ENCODE measurements around the gene FAM151B. TPM values are rescaled to one million over a fixed set of nuclear protein-coding genes. Genes with fewer than 3 reads are reported as not detected.

The FAM151B gene
- total and polyA plus RNA-seq, 10 of the 15 experiments (the other 5 are each of a cell fraction or from before 2014, with no cell fraction given) = 0.05 to 0.79 (median 0.22) TPM

DNA sequence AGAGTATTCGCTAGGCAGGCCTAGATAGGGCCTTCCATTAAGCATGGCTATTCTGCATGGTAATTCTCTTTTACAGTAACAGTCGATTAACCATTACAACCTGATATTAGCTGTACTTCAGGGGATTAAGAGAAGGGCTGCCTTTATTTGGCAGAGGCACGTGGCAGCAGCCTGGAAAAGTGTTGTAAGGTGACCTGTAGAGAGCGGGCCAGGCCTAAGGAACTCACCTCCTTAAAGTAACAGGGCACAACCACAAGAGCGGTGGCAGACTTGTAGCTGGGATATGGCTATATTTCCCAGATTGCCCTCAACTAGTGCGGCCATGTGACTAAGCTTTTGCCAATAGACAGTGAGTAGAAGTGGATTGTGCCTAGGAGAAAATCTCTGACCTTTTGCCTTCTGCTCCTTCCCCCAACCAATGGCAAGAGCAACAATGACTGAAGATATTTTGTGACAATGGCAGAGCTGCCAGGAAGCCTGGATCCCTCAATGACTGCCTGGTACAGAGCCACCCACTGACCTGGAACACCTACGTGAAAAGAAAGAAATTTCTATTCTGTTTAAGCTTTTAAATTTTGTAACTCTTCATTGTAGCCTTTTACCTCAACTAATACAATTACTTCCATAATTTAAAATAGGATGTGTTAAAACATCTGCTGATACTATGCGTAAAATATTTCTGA is 101.1 kb downstream of the FAM151B start:
- SMC1A ChIA-PET (ENCODE audit: uncharacterized antibody, unreplicated experiment) = no interaction called here
- no TSS peak for BruUV-seq (replicated peaks)
- no peak for FAIRE-seq
- Histone ChIP-seq H3K4me2 (ENCODE audit: control insufficient read depth, insufficient read depth) (no peak overlapping the region), H4K20me1 (ENCODE audit: control insufficient read depth, insufficient read depth) (no peaks in the 10 kb centered on the region), H3K79me2 (ENCODE audit: control insufficient read depth, insufficient read depth, low read length) (no peaks in the 10 kb centered on the region), H3K36me3 (ENCODE audit: control insufficient read depth in 2 of 2, insufficient read depth in 2 of 2, low read length in 1 of 2) (no peaks in the 10 kb centered on the region), H3K27ac (ENCODE audit: control insufficient read depth, insufficient read depth) (no peak overlapping the region), H3K9ac (ENCODE audit: control insufficient read depth, insufficient read depth, low read length) (no peak overlapping the region), H2AFZ (ENCODE audit: control insufficient read depth, low read depth, low read length) (no peak overlapping the region), H3K4me3 (no peak overlapping the region), H3K9me3 (replicated peaks; ENCODE audit: control insufficient read depth, insufficient read depth, low read length) (no peaks in the 10 kb centered on the region), H3K27me3 (replicated peaks in 1 of 2; ENCODE audit: control insufficient read depth in 2 of 2, insufficient read depth in 2 of 2, low read length in 1 of 2) (no peaks in the 10 kb centered on the region), H3K4me1 (ENCODE audit: control insufficient read depth, insufficient read depth, low read length) (no peaks in the 10 kb centered on the region)
- ATAC-seq = no peak
- 73% methylated on average over 8 of the region's 8 CpGs for WGBS (ENCODE audit: insufficient coverage, insufficient replicate concordance, low lambda C conversion rate, missing lambda C conversion rate)
- CTCF ChIA-PET = no interaction called here
- intact Hi-C loops (cut with micrococcal nuclease; ENCODE audit: unreplicated experiment) (no loop called here), in situ Hi-C loops (cut with MboI) (no loop called here)
- POLR2A ChIA-PET = no interaction called here
- no peak for DNase-seq (ENCODE audit: low read depth, low spot score)
- RAD21 ChIA-PET (ENCODE audit: unreplicated experiment) = no interaction called here
- TF ChIP-seq IRF5 (IDR thresholded peaks at IDR 0.05; ENCODE audit: borderline replicate concordance) (no peak), ZBTB40 (IDR thresholded peaks at IDR 0.05; ENCODE audit: borderline replicate concordance) (no peak), SREBF2 (IDR thresholded peaks at IDR 0.05; ENCODE audit: low read length) (no peak), SIX5 (IDR thresholded peaks at IDR 0.05; ENCODE audit: low read depth, low read length, severe bottlenecking) (no peak), EZH2 (IDR thresholded peaks at IDR 0.05; ENCODE audit: borderline replicate concordance, control insufficient read depth, low read depth, low read length) (no peak), SP1 (IDR thresholded peaks at IDR 0.05; ENCODE audit: low read depth, low read length) (no peak), SMAD1 (IDR thresholded peaks at IDR 0.05; ENCODE audit: low read depth, partially characterized antibody) (no peak), POU2F2 (IDR thresholded peaks at IDR 0.05; ENCODE audit: borderline replicate concordance, low read depth, low read length) (no peak), MEF2A (IDR thresholded peaks at IDR 0.05; ENCODE audit: insufficient read depth, low read depth, low read length) (no peak)
- TF ChIP-seq, protein P1, sequence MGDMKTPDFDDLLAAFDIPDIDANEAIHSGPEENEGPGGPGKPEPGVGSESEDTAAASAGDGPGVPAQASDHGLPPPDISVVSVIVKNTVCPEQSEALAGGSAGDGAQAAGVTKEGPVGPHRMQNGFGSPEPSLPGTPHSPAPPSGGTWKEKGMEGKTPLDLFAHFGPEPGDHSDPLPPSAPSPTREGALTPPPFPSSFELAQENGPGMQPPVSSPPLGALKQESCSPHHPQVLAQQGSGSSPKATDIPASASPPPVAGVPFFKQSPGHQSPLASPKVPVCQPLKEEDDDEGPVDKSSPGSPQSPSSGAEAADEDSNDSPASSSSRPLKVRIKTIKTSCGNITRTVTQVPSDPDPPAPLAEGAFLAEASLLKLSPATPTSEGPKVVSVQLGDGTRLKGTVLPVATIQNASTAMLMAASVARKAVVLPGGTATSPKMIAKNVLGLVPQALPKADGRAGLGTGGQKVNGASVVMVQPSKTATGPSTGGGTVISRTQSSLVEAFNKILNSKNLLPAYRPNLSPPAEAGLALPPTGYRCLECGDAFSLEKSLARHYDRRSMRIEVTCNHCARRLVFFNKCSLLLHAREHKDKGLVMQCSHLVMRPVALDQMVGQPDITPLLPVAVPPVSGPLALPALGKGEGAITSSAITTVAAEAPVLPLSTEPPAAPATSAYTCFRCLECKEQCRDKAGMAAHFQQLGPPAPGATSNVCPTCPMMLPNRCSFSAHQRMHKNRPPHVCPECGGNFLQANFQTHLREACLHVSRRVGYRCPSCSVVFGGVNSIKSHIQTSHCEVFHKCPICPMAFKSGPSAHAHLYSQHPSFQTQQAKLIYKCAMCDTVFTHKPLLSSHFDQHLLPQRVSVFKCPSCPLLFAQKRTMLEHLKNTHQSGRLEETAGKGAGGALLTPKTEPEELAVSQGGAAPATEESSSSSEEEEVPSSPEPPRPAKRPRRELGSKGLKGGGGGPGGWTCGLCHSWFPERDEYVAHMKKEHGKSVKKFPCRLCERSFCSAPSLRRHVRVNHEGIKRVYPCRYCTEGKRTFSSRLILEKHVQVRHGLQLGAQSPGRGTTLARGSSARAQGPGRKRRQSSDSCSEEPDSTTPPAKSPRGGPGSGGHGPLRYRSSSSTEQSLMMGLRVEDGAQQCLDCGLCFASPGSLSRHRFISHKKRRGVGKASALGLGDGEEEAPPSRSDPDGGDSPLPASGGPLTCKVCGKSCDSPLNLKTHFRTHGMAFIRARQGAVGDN (IDR thresholded peaks at IDR 0.05) = no peak

Measured in GM12878 (cell line).